OCI-LY3 (cell line): Measurements from ENCODE around the gene RLF.
"Not testable (repeated sequence)": the region's sequence is repeated elsewhere in the genome, so short reads cannot be mapped to it uniquely, and the experiment has no call there.

Experiments
- H2AFZ ChIP-seq: fragments of 200-600, 300-600 bp; shearing (Covaris generic); 2 replicates; pipeline ENCODE4 v1.6.0; 2014; ENCODE audit warnings: antibody characterized with exemption, low read depth, low read length
- H3K27ac ChIP-seq: fragments of 200-600, 300-600 bp; sonication (generic); 2 replicates; pipeline ENCODE4 v1.5.1; 2014; ENCODE audit warnings: mild to moderate bottlenecking, low read length, moderate library complexity, mixed read lengths
- H3K27me3 ChIP-seq: fragments of 200-600, 300-600 bp; sonication (generic); 2 replicates; pipeline ENCODE4 v1.6.1; 2014; ENCODE audit warnings: low read depth, low read length, mixed read lengths
- H3K36me3 ChIP-seq: fragments of 200-600, 300-600 bp; sonication (generic); replicated peaks from 2 replicates; pipeline ENCODE3; 2014; ENCODE audit warnings: low read depth, low read length, mixed read lengths
- H3K4me1 ChIP-seq: fragments of 300-600, 200-600 bp; sonication (generic); 2 replicates; pipeline ENCODE4 v1.6.1; 2014; ENCODE audit warnings: low read length, mixed read lengths
- H3K4me2 ChIP-seq: fragments of 200-600, 300-600 bp; sonication (generic); 2 replicates; pipeline ENCODE4 v1.6.1; 2014; ENCODE audit warnings: low read length, mixed read lengths
- H3K4me3 ChIP-seq: fragments of 300-600, 200-600 bp; sonication (generic); 2 replicates; pipeline ENCODE4 v1.5.1; 2014; ENCODE audit warnings: antibody characterized with exemption, mild to moderate bottlenecking, low read length, moderate library complexity
- H3K79me2 ChIP-seq: fragments of 300-600, 200-600 bp; shearing (Covaris generic); 2 replicates; pipeline ENCODE4 v1.6.1; 2014; ENCODE audit warnings: mild to moderate bottlenecking, low read length, mixed read lengths
- H3K9ac ChIP-seq: fragments of 300-600, 200-600 bp; shearing (Covaris generic); 2 replicates; pipeline ENCODE4 v1.6.0; 2014; ENCODE audit warnings: mild to moderate bottlenecking, low read length, moderate library complexity
- H3K9me3 ChIP-seq: fragments of 200-600, 300-600 bp; shearing (Covaris generic); 2 replicates; pipeline ENCODE4 v1.6.1; 2014; ENCODE audit warnings: low read length, mixed read lengths; ENCODE audit not compliant: insufficient read depth
- H4K20me1 ChIP-seq: fragments of 200-600, 300-600 bp; sonication (generic); 2 replicates; pipeline ENCODE4 v1.6.1; 2016; ENCODE audit warnings: low read length, mixed read lengths; ENCODE audit not compliant: insufficient read depth
- EZH2phosphoT487 ChIP-seq: fragments of 200-600 bp; shearing (Covaris generic); IDR thresholded peaks from 2 replicates; pipeline ENCODE4 v1.6.1; 2018; ENCODE audit warnings: antibody characterized with exemption, mixed run types, low read depth
- TF ChIP-seq, protein P1 (sequence below): fragments of 200-600, 300-600 bp; sonication (generic); IDR thresholded peaks from 2 replicates; pipeline ENCODE4 v1.5.1; 2014; ENCODE audit warnings: antibody characterized with exemption, low read length, low read depth

RLF gene

DNA sequence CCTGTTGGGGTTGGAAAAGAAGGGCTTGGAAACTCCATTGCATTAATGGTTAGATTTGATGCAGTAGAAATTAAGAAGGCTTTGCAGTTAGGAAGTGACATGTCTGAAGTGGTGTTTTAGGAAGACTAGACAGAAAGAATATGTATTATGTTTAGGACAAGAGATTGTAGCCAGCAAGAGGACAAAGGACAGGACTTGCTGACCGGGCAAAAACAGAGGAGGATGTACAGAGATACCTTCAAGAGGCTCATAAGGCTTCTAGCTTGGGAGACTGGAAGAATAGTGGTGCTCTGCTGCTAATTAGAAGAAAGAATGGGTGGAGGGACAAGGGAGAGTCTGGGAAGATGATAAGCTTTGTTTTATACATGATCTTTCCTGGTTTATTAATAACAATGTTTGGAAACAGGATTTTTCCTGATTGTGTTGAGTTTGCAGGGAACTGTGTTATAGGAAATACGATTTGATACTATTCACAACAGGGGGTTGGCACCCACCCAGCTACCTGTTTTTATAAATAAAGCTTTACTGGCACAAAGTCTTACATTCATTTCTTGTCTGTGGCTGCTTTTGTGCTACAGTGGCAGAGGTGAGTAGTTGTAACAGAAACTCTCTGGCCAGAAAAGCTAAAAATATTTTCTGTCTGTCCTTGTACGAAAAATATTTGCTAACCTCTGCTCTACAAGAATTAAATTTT is 49.5 kb downstream of the RLF start:
- 0 out of 2 replicates have a peak, but pooled peaks cover 4% of the 10 kb centered on the region for H3K79me2 ChIP-seq
- no peaks in the 10 kb centered on the region for H3K9me3 ChIP-seq
- H3K4me1 ChIP-seq = no peaks in the 10 kb centered on the region
- H3K4me2 ChIP-seq = no peak overlapping the region
- H4K20me1 ChIP-seq = peaks cover 32% of the 10 kb centered on the region
- no peak for TF ChIP-seq EZH2phosphoT487
- TF ChIP-seq, protein P1, sequence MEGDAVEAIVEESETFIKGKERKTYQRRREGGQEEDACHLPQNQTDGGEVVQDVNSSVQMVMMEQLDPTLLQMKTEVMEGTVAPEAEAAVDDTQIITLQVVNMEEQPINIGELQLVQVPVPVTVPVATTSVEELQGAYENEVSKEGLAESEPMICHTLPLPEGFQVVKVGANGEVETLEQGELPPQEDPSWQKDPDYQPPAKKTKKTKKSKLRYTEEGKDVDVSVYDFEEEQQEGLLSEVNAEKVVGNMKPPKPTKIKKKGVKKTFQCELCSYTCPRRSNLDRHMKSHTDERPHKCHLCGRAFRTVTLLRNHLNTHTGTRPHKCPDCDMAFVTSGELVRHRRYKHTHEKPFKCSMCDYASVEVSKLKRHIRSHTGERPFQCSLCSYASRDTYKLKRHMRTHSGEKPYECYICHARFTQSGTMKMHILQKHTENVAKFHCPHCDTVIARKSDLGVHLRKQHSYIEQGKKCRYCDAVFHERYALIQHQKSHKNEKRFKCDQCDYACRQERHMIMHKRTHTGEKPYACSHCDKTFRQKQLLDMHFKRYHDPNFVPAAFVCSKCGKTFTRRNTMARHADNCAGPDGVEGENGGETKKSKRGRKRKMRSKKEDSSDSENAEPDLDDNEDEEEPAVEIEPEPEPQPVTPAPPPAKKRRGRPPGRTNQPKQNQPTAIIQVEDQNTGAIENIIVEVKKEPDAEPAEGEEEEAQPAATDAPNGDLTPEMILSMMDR = no peak
- H2AFZ ChIP-seq = no peak overlapping the region
- no peak overlapping the region for H3K4me3 ChIP-seq
- H3K36me3 ChIP-seq = peaks cover 4% of the 10 kb centered on the region
- H3K27me3 ChIP-seq = no peaks in the 10 kb centered on the region
- H3K9ac ChIP-seq = no peak overlapping the region
- no peak overlapping the region for H3K27ac ChIP-seq

DNA sequence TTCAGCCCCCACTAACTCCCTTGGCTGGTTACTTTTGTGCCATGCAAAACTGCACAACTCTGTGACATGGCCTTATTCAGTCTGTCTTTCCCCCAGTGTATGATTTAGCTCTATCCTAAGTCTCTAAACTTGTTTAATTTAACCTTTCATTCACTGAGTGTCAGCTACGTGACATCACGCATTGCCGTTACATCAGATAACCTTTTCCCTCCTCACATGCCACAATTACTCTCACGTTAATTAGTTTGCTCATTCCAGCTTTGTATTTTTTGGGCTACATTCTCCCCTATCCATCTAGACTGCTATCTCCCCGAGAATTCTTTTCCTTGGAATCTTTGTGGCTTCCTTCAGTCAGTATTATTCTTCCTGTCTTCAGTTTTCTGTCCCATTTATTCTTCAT is 57.1 kb downstream of the RLF start:
- H2AFZ ChIP-seq = no peak overlapping the region
- no peak overlapping the region for H3K4me2 ChIP-seq
- H3K79me2 ChIP-seq = no peaks in the 10 kb centered on the region
- H3K36me3 ChIP-seq = peaks cover 1% of the 10 kb centered on the region
- TF ChIP-seq, protein P1 = no peak
- no peak for TF ChIP-seq EZH2phosphoT487
- no peaks in the 10 kb centered on the region for H3K9me3 ChIP-seq
- no peak overlapping the region for H3K4me3 ChIP-seq
- H3K4me1 ChIP-seq = peaks cover 3% of the 10 kb centered on the region; the same call in 1 of the 2 replicates
- no peaks in the 10 kb centered on the region for H3K27me3 ChIP-seq
- H3K9ac ChIP-seq = no peak overlapping the region
- no peak overlapping the region for H3K27ac ChIP-seq
- H4K20me1 ChIP-seq = peaks cover 9% of the 10 kb centered on the region; the same call in 1 of the 2 replicates

DNA sequence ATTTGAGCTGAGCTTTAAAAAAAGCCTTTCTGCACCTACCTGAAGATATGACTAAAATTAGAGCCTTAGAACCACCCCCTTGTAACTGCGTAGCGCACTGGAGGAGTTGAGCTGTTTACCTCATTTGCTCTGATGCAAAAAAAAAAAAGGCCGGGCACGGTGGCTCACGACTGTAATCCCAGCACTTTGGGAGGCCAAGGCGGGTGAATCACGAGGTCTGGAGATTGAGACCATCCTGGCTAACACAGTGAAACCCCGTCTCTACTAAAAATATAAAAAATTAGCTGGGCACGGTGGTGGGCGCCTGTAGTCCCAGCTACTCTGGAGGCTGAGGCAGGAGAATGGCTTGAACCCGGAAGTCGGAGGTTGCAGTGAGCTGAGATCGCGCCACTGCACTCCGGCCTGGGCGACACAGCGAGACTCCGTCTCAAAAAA is 60.3 kb downstream of the RLF start:
- H3K36me3 ChIP-seq, H3K9me3 ChIP-seq, H4K20me1 ChIP-seq, H3K9ac ChIP-seq, H3K27me3 ChIP-seq, H3K27ac ChIP-seq, H3K4me2 ChIP-seq, H3K79me2 ChIP-seq, H2AFZ ChIP-seq, H3K4me3 ChIP-seq: not testable (repeated sequence)
- H3K4me1 ChIP-seq = peaks cover 11% of the 10 kb centered on the region

- Histone ChIP-seq H3K27me3 (no peaks in the 10 kb centered on the region), H3K79me2 (no peaks in the 10 kb centered on the region)
These were observed 61.0 kb downstream of the RLF start for GRCh38 chr1:40221977-40222772.

More at GRCh38 chr1:40221977-40222772, 61.0 kb downstream of the RLF start:
- H3K36me3 ChIP-seq = peaks cover under 1% of the 10 kb centered on the region
- no peak overlapping the region for H3K9ac ChIP-seq
- no peak overlapping the region for H3K4me3 ChIP-seq
- H4K20me1 ChIP-seq = peaks cover 9% of the 10 kb centered on the region; the same call in 1 of the 2 replicates
- no peaks in the 10 kb centered on the region for H3K9me3 ChIP-seq
- no peak overlapping the region for H2AFZ ChIP-seq
- H3K4me2 ChIP-seq = no peak overlapping the region
- TF ChIP-seq, protein P1 = no peak
- no peak for TF ChIP-seq EZH2phosphoT487
- H3K27ac ChIP-seq = no peak overlapping the region
- peaks cover 11% of the 10 kb centered on the region for H3K4me1 ChIP-seq
